H1 (cell line): ENCODE measurements around the gene MMP8. TPM values are rescaled to one million over a fixed set of nuclear protein-coding genes. Genes with fewer than 3 reads are reported as not detected.

Experiments
- CTCF ChIA-PET: fragments of 300-600 bp; sonication (Branson Sonifier 250); formaldehyde crosslinking; loops from one replicate; lab custom pipeline; 2021; ENCODE audit not compliant: partially characterized antibody; lab: Charles Lee
- POLR2A ChIA-PET: fragments of 300-600 bp; sonication (Branson Sonifier 250); formaldehyde crosslinking; loops from one replicate; lab custom pipeline; 2021; ENCODE audit warnings: inconsistent platforms; ENCODE audit not compliant: partially characterized antibody; lab: Charles Lee
- DNase-seq, 2 experiments: peaks; one replicate each; pipeline versions ENCODE4 v3.0.0 to v3.0.0-alpha.2; 2010 to 2022; ENCODE audit warnings: low spot score in 2 of 2, low read depth in 1 of 2, mixed read lengths in 1 of 2
- FAIRE-seq: peaks from 2 replicates; lab custom pipeline; 2011; peaks lifted over from hg19 to GRCh38; lab: Jason Lieb, UNC
- H2AFZ ChIP-seq: 2 replicates; pipeline ENCODE4 v1.8.1; 2012; ENCODE audit warnings: low read length, inconsistent platforms
- H2AK5ac ChIP-seq: 2 replicates; pipeline ENCODE4 v1.6.1; 2013; ENCODE audit warnings: low read depth, low read length
- H2BK120ac ChIP-seq: replicated peaks from 2 replicates; pipeline ENCODE3; 2013; ENCODE audit warnings: low read depth, low read length, inconsistent platforms
- H2BK12ac ChIP-seq: 2 replicates; pipeline ENCODE4 v1.6.1; 2013; ENCODE audit warnings: low read depth, low read length
- H2BK15ac ChIP-seq: 2 replicates; pipeline ENCODE4 v1.6.1; 2013; ENCODE audit warnings: low read length
- H2BK20ac ChIP-seq: 2 replicates; pipeline ENCODE4 v1.6.1; 2013; ENCODE audit warnings: low read length
- H2BK5ac ChIP-seq: 2 replicates; pipeline ENCODE4 v1.6.1; 2013; ENCODE audit warnings: low read depth, low read length
- H3K14ac ChIP-seq: 2 replicates; pipeline ENCODE4 v1.6.1; 2013; ENCODE audit warnings: inconsistent platforms; ENCODE audit not compliant: insufficient read length
- H3K18ac ChIP-seq: 2 replicates; pipeline ENCODE4 v1.6.1; 2013; ENCODE audit warnings: low read length; ENCODE audit errors: extremely low read depth
- H3K23ac ChIP-seq: 2 replicates; pipeline ENCODE4 v1.6.1; 2013; ENCODE audit warnings: inconsistent platforms; ENCODE audit not compliant: insufficient read length
- H3K23me2 ChIP-seq: 2 replicates; pipeline ENCODE4 v1.6.1; 2013; ENCODE audit warnings: low read depth, low read length
- H3K27ac ChIP-seq: 2 replicates; pipeline ENCODE4 v1.6.1; 2011; ENCODE audit warnings: low read depth, low read length, inconsistent platforms
- H3K27me3 ChIP-seq, 4 experiments: replicated peaks in 1 of 4; 1 replicate in 1 of 4; 2 replicates in 3 of 4; pipeline versions ENCODE4 v1.6.1 to v1.8.1; 2011 to 2013; ENCODE audit warnings: low read length in 3 of 4, mild to moderate bottlenecking in 3 of 4, inconsistent platforms in 2 of 4, mixed read lengths in 2 of 4, moderate library complexity in 1 of 4; ENCODE audit not compliant: control insufficient read depth in 3 of 4, insufficient read depth in 3 of 4; ENCODE audit errors: extremely low read depth in 1 of 4
- H3K36me3 ChIP-seq, 4 experiments: 2 replicates each; pipeline versions ENCODE4 v1.6.1 to v1.8.1; 2011 to 2013; ENCODE audit warnings: mild to moderate bottlenecking in 4 of 4, low read length in 3 of 4, moderate library complexity in 2 of 4, control low read depth in 1 of 4, inconsistent platforms in 1 of 4; ENCODE audit not compliant: insufficient read depth in 4 of 4, control insufficient read depth in 2 of 4
- H3K4ac ChIP-seq: replicated peaks from 2 replicates; pipeline ENCODE3; 2013; ENCODE audit warnings: low read length, low read depth, mixed read lengths, inconsistent platforms; ENCODE audit not compliant: insufficient read length
- H3K4me1 ChIP-seq, 4 experiments: replicated peaks in 1 of 4; 1 replicate in 1 of 4; 2 replicates in 3 of 4; pipeline versions ENCODE4 v1.6.1 to v1.8.1; 2011 to 2013; ENCODE audit warnings: low read length in 3 of 4, inconsistent platforms in 2 of 4, mixed read lengths in 1 of 4; ENCODE audit not compliant: insufficient read depth in 4 of 4, control insufficient read depth in 3 of 4
- H3K4me2 ChIP-seq, 2 experiments: 2 replicates each; pipeline versions ENCODE4 v1.6.1 to v1.8.1; 2011 to 2013; ENCODE audit warnings: low read depth in 2 of 2, low read length in 2 of 2, control low read depth in 1 of 2, inconsistent platforms in 1 of 2, mild to moderate bottlenecking in 1 of 2; ENCODE audit not compliant: insufficient read depth in 1 of 2
- H3K4me3 ChIP-seq, 4 experiments: fragments of 200-600, 300-600 bp in 1 of 4; sonication (generic), shearing (Covaris generic), sonication (Bioruptor Twin) in 1 of 4; 2 replicates each; pipeline versions ENCODE4 v1.5.1 to v1.8.1; 2011 to 2016; ENCODE audit warnings: low read length in 4 of 4, low read depth in 3 of 4, control low read depth in 2 of 4, inconsistent platforms in 2 of 4, mild to moderate bottlenecking in 2 of 4, mixed read lengths in 1 of 4, moderate library complexity in 1 of 4; ENCODE audit not compliant: insufficient read depth in 2 of 4; ENCODE audit errors: extremely low read depth in 1 of 4
- H3K56ac ChIP-seq: replicated peaks from 2 replicates; pipeline ENCODE3; 2013; ENCODE audit warnings: low read depth, mild to moderate bottlenecking, mixed read lengths, low read length, inconsistent platforms; ENCODE audit not compliant: insufficient read length
- H3K79me1 ChIP-seq: 2 replicates; pipeline ENCODE4 v1.6.1; 2013; ENCODE audit warnings: low read depth, low read length, control low read depth
- H3K79me2 ChIP-seq, 2 experiments: 2 replicates each; pipeline versions ENCODE4 v1.6.1 to v1.8.1; 2012 to 2013; ENCODE audit warnings: low read length in 2 of 2, mild to moderate bottlenecking in 2 of 2, inconsistent platforms in 1 of 2; ENCODE audit not compliant: insufficient read depth in 2 of 2, control insufficient read depth in 1 of 2
- H3K9ac ChIP-seq, 4 experiments: replicated peaks in 1 of 4; 1 replicate in 1 of 4; 2 replicates in 3 of 4; pipeline versions ENCODE4 v1.6.1 to v1.8.1; 2011 to 2013; ENCODE audit warnings: low read depth in 3 of 4, low read length in 3 of 4, control low read depth in 2 of 4, mild to moderate bottlenecking in 2 of 4, moderate library complexity in 2 of 4, inconsistent platforms in 1 of 4; ENCODE audit errors: extremely low read depth in 1 of 4
- H3K9me3 ChIP-seq, 2 experiments: 2 replicates each; pipeline versions ENCODE4 v1.6.1 to v1.8.1; 2012 to 2013; ENCODE audit warnings: mild to moderate bottlenecking in 2 of 2, moderate library complexity in 2 of 2, control low read depth in 1 of 2, inconsistent platforms in 1 of 2, low read depth in 1 of 2, low read length in 1 of 2, mixed read lengths in 1 of 2; ENCODE audit not compliant: insufficient read depth in 2 of 2
- H4K20me1 ChIP-seq, 2 experiments: replicated peaks in 1 of 2; 2 replicates each; pipeline versions ENCODE3 to v1.8.1; 2011 to 2013; ENCODE audit warnings: inconsistent platforms in 2 of 2, low read length in 2 of 2, mild to moderate bottlenecking in 1 of 2; ENCODE audit not compliant: insufficient read depth in 2 of 2, control insufficient read depth in 1 of 2
- H4K5ac ChIP-seq: 2 replicates; pipeline ENCODE4 v1.6.1; 2013; ENCODE audit warnings: low read length, low read depth, mixed read lengths, inconsistent platforms; ENCODE audit not compliant: insufficient read length
- H4K8ac ChIP-seq: 2 replicates; pipeline ENCODE4 v1.8.0; 2013; ENCODE audit warnings: mild to moderate bottlenecking, moderate library complexity, low read length, inconsistent platforms; ENCODE audit not compliant: insufficient read depth; ENCODE audit errors: extremely low read depth
- H4K91ac ChIP-seq: replicated peaks from 2 replicates; pipeline ENCODE3; 2013; ENCODE audit warnings: low read length, mixed read lengths, inconsistent platforms; ENCODE audit not compliant: insufficient read length
- ASH2L ChIP-seq: fragments of 200-600, 300-600 bp; sonication (generic); IDR thresholded peaks from one replicate; pipeline ENCODE4 v1.7.1; 2017; ENCODE audit warnings: low read length
- CBX5 ChIP-seq: fragments of 300-800, 300-1000 bp; sonication (generic); IDR thresholded peaks from 2 replicates; pipeline ENCODE4 v1.7.1; 2016; ENCODE audit warnings: antibody characterized with exemption, low read length, low read depth
- NRF1 ChIP-seq: IDR thresholded peaks from 2 replicates; pipeline ENCODE4 v1.6.1; 2011; ENCODE audit warnings: mild to moderate bottlenecking, low read depth, low read length, improper control_type of control experiment
- SIRT6 ChIP-seq: IDR thresholded peaks from one replicate; pipeline ENCODE4 v1.7.1; 2012; ENCODE audit warnings: low read length, inconsistent platforms
- SP4 ChIP-seq: IDR thresholded peaks from 2 replicates; pipeline ENCODE4 v1.6.1; 2012; ENCODE audit warnings: low read length, inconsistent platforms
- USF2 ChIP-seq: IDR thresholded peaks from 2 replicates; pipeline ENCODE4 v1.6.1; 2011; ENCODE audit warnings: low read length, improper control_type of control experiment
- WGBS, 2 experiments: shearing (Covaris generic) in 1 of 2; methylation state at CpG; one replicate each; pipeline versions ENCODE4 v1.1.6 to v1.1.7; 2013 to 2015; ENCODE audit warnings: low lambda C conversion rate in 2 of 2, mixed read lengths in 2 of 2, inconsistent platforms in 1 of 2, low coverage in 1 of 2, missing lambda C conversion rate in 1 of 2; ENCODE audit not compliant: insufficient replicate concordance in 2 of 2, insufficient coverage in 1 of 2, insufficient read length in 1 of 2; ENCODE audit errors: extremely low coverage in 1 of 2, missing lambda C conversion rate in 1 of 2; 5-methylcytosine and 5-hydroxymethylcytosine counted together
- polyA plus RNA-seq, 7 experiments: library from polyadenylated mRNA; depleted of rRNA in 3 of 7; stranded (reverse) in 5 of 7; unstranded in 2 of 7; fragments of >200 nt in 5 of 7; fragments of 200-250 nt in 2 of 7; gene quantifications; 1 replicate in 5 of 7; 2 replicates in 1 of 7; 4 replicates in 1 of 7; pipeline versions ENCODE4 v1.2.1 to v1.2.3, GENCODE V29; 2011 to 2013; ENCODE audit warnings: missing spikeins in 2 of 7, mixed read lengths in 2 of 7
- total RNA-seq: library from RNA; stranded (reverse); fragmentation: NEBNext Ultra II Directional; extraction: Animal tissue kit (Norgen Biotek cat#: 25700); gene quantifications from 2 replicates; pipeline ENCODE4 v1.2.1, GENCODE V29; 2021

The MMP8 gene
- total and polyA plus RNA-seq, 2 of the 8 experiments (the other 6 are each of a cell fraction or from before 2014, with no cell fraction given), result not detected

GRCh38 chr11:102753267-102753666, 28.5 kb upstream of the MMP8 start:
- H3K4me2 ChIP-seq, result no peak overlapping the region

More at GRCh38 chr11:102753267-102753666, 28.5 kb upstream of the MMP8 start:
- peaks cover 0 to 5% (median 4%) of the 10 kb centered on the region in 4 experiments; a peak in 4 of 7 replicates for H3K4me1 ChIP-seq
- H3K79me2 ChIP-seq, result no peaks in the 10 kb centered on the region
- TF ChIP-seq SP4 (no peak), USF2 (no peak), ASH2L (no peak), SIRT6 (no peak), CBX5 (no peak), NRF1 (no peak)
- TF ChIP-seq, all 59 proteins: peak for 0
- Histone ChIP-seq H3K56ac (no peak overlapping the region), H3K9me3 (no peaks in the 10 kb centered on the region), H3K79me1 (no peaks in the 10 kb centered on the region), H3K4me3 (no peak overlapping the region), H3K9ac (no peak overlapping the region), H3K36me3 (peaks cover 0 to 5% (median 0%) of the 10 kb centered on the region in 4 experiments; a peak in 3 of 8 replicates), H3K27me3 (no peaks in the 10 kb centered on the region), H3K23me2 (no peaks in the 10 kb centered on the region), H3K23ac (no peak overlapping the region), H3K27ac (no peak overlapping the region), H2AK5ac (no peak overlapping the region), H2BK15ac (no peak overlapping the region), H3K14ac (no peak overlapping the region), H3K4ac (no peak overlapping the region), H3K18ac (no peak overlapping the region), H2AFZ (no peak overlapping the region; the same call in 1 of the 2 replicates), H4K8ac (no peak overlapping the region), H2BK120ac (no peak overlapping the region), H4K20me1 (no peaks in the 10 kb centered on the region), H2BK20ac (no peak overlapping the region), H4K5ac (no peak overlapping the region), H4K91ac (no peak overlapping the region), H2BK5ac (no peak overlapping the region), H2BK12ac (no peak overlapping the region)
- FAIRE-seq, result no peak
- ChIA-PET POLR2A (no interaction called here), CTCF (interaction anchor here (0.6 to 1.7 kb wide), 2 partner anchors 57 to 984 kb away, joined by 5 to 7 read pairs; no protein-coding TSS in a partner anchor)
- 80% methylated on average over 1 of the region's 1 CpG; no CpG with 5 or more reads in 1 of the 2 experiments for WGBS, 2 experiments
- no peak for DNase-seq
